ENCODE results near the gene LARP1B.
A peak's percentile ranks its signal among the peaks of the same experiment; 100 is the strongest.
"Not testable (repeated sequence)": the region's sequence is repeated elsewhere in the genome, so short reads cannot be mapped to it uniquely, and the experiment has no call there.

Gene LARP1B

DNA sequence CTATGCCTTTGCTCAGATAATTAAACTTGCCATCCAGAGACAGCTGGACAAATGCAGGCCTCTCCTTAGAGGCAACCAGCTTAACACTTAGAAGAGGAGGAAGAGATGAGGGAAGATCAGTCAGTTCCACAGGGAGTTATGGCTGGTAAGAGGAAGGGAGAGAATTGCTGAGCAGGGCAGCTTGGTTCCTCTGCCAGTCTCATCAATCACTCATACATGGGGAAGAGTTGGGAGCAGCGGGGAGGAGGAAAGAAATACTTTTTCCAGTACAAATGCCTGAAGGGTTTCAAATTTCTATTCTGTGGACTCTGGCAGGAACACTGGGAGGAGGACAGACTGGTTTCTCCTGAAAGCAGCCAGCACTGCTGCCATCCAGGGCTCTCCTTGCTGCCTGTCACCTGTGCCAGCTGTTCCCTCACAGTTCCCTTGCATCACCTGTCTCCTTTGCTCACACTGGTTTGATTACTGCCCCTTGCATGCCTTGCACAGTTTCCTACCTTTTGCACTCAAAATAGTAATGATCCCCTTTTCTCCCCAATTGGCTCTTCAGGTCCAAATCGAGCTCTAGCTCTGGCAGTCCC lies 167.0 kb downstream of the LARP1B start:
- no peak for TF ChIP-seq POLR2A (IDR thresholded peaks at IDR 0.05; ENCODE audit: low read depth, low read length)
- no peak for DNase-seq (ENCODE audit: insufficient read length, low spot score)
- FAIRE-seq: no peak

DNA sequence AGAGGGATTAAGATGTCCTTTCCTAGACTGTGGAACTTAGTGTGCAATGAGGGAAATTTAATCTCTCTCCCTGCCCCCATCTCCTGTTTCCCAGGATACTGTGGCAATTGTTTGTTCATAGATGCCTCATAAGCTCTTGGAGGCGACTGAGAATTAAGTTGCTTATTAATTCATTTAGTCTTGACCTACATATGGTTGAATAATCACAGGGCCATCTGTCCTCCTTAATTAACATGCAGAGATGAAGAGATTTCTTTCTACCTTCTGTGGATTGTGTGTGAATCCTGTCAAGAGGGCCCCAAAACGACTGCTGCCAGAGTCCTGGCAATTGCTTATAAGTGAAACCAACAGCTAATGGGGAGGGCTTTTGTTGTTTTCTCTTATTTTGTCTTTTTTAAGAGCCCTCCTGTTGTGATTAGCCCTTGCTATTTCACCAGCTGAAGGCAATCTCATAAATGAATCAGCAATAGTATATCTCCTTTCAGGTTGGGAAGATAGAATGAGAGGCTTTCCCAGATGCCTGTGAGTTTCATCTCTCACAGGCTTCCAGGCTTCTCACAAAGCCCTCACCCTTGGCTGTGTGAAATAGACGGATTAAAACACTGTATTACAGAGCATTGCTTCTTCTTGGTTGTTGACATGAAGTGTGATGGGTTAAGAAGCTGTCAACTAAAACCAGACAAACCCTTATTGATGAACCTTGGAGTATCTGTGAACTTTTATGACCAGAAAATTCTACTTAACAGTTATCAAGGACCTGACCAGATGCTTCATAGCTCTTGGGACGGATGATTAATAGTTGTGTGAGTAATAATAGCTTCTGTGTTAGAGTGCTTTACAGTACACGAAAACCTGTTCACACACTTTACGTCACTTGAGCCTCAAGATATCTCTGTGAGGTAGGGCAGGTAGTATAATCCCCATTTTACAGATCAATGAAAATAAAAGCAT lies 168.0 kb downstream of the LARP1B start:
- FAIRE-seq: no peak

DNA sequence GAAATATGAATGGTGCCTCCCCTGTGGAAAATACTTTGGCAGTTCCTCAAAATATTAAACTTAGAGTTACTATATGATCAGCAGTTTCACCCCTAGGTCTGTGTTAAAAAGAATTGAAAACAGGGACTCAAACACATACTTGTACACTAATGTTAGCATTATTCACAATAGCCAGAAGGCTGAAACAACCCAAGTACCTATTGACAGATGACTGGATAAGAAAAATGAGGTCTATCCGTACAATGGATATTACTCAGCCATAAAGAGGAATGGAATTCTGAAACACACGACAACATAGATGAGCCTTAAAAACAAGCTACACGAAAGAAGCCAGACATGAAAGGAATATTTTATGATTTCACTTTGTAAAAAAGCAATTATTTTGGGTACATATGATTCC lies 171.6 kb downstream of the LARP1B start:
- no peak for TF ChIP-seq POLR2A (IDR thresholded peaks at IDR 0.05; ENCODE audit: low read depth, low read length)
- FAIRE-seq (no peak), DNase-seq (ENCODE audit: insufficient read length, low spot score) (no peak)

More for the DNA sequence above, 168.0 kb downstream of the LARP1B start:
- DNase-seq (ENCODE audit: insufficient read length, low spot score): no peak
- TF ChIP-seq POLR2A (IDR thresholded peaks at IDR 0.05; ENCODE audit: low read depth, low read length): no peak

DNA sequence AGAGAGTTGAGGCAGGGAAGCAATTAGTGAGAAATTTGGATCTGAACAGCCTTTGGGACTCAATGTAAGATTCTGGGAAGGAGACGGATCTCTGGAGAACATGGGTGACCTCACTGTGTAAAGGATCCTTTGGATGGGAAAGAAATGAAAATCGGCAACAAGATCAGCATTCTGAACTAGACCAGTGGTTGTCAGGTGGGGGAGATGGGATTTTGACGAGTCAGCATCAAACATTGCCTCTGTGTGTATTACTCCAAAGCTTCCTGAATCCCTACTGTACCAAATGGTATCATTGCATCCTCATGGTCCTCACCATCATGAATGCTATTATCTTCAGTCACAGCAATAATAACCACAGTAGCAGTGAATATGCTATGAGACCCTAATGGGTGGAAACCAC lies 173.7 kb downstream of the LARP1B start:
- no peak for DNase-seq (ENCODE audit: insufficient read length, low spot score)
- FAIRE-seq: no peak
- TF ChIP-seq POLR2A (IDR thresholded peaks at IDR 0.05; ENCODE audit: low read depth, low read length): no peak

DNA sequence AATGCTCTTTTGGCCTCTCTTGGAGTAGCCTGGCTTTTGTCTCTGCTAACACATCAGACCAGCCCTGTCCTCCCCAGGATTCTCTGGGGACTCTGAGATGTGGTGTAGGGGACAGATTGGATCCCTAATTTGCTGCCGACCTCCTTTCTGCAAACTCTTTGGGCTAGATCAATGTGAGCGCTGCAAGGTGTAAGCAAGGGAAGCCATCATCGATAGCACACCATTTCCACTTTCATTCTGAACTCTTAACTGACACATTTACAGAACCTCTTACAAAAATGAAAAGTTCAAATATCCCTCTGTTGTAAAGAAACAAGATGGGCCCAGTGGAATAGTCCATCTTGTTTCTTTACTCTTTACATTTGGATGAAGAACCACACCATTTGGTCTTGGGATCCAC lies 179.9 kb downstream of the LARP1B start:
- no peak for FAIRE-seq
- no peak for TF ChIP-seq POLR2A (IDR thresholded peaks at IDR 0.05; ENCODE audit: low read depth, low read length)

DNA sequence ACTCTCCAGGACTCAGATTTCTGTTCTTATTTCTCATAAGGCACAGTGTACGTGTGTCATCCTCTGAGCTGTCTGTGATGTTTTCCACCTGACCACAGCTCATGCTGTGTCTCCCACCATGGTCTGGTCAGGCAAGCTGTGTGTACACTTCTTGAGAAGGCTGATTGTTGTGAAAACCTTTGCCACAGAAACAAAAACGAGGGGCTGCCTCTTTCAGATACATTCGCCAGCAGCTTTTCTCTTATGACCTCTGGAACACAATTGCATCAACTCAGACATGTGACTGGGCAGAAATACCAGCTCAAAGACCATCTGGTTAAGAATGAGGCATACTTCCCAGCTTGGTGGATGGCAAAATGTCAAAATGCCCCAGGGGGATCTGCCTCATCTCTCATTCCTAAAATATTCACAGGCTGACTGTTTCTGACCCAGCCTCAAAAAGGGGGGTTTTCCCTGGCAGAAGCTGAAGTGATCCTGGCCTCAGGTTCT lies 180.4 kb downstream of the LARP1B start:
- peak; percentile 87 for FAIRE-seq
- no peak for TF ChIP-seq POLR2A (IDR thresholded peaks at IDR 0.05; ENCODE audit: low read depth, low read length)
- peak; percentile 32 for DNase-seq (ENCODE audit: insufficient read length, low spot score)

More for the DNA sequence above, 179.9 kb downstream of the LARP1B start:
- no peak for DNase-seq (ENCODE audit: insufficient read length, low spot score)

DNA sequence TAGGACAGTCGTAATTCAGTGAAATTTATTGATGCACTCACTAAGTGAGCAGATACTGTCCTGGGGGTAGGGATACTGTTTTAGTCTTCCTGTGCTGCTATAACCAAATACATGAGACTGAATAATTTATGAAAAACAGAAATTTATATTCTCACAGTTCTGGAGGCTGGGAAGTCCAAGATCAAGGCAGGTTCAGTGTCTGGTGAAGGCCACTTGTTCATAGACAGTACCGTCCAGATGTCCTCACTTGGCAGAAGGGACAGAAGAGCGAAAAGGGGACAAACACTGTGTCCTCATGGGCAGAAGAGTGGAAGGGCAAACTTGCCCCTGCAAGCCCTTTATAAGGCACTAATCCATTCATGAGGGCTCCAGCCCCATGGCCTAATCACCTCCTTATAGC lies 180.9 kb downstream of the LARP1B start:
- FAIRE-seq: no peak
- DNase-seq (ENCODE audit: insufficient read length, low spot score): no peak
- TF ChIP-seq POLR2A (IDR thresholded peaks at IDR 0.05; ENCODE audit: low read depth, low read length): no peak

DNA sequence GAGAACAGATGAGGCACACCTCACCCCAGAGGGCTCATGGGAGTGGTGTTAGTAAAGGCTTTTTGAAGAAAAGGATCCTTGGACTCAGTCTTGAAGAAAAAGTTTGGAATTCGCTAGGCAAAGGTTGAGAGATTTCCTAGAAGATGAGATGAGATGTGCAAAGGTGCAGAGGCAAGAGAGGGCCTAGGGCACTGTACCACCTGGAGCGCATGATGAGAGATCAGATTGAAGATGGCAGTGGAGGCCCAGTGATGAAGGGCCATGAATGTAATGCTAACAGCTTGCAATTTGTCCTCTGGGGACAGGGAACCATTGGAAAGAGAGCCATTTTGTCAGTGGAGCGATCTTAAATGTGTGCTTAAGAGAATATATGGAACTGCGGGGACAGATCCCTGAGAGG lies 181.5 kb downstream of the LARP1B start:
- no peak for DNase-seq (ENCODE audit: insufficient read length, low spot score)
- no peak for FAIRE-seq

DNA sequence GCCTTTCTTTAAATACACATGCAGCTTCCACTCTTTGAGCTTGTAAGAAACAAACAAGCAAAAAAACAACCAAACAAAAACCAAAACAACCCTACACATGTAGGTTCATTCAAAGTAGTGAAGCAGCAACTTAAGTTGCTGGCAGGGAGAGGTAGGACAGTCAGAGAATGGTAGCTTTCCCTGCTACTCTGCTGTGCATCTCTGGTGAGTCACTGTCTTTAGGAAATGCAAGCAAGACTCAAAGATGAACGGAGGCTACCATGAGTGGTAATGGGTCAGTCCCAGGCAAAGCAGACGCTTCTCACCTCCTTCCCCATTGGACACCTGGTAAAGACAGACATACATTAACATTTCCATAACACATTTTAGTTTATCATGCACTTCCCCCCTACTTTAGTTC lies 183.3 kb downstream of the LARP1B start:
- no peak for FAIRE-seq
- no peak for TF ChIP-seq POLR2A (IDR thresholded peaks at IDR 0.05; ENCODE audit: low read depth, low read length)
- no peak for DNase-seq (ENCODE audit: insufficient read length, low spot score)

More for the DNA sequence above, 181.5 kb downstream of the LARP1B start:
- TF ChIP-seq POLR2A (IDR thresholded peaks at IDR 0.05; ENCODE audit: low read depth, low read length): no peak

DNA sequence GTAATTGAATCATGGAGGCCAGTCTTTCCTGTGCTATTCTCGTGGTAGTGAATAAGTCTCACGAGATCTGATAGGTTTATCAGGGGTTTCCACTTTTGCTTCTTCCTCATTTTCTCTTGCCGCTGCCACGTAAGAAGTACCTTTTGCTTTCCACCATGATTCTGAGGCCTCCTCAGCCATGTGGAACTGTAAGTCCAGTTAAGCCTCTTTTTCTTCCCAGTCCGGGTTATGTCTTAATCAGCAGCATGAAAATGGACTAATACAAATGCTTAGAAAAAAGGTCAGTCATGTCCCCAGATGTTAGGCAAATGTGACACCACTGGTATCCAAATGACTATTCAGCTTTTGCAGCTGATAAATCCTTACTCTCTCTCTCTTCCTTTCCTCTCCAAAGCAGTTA lies 184.3 kb downstream of the LARP1B start:
- not testable (repeated sequence) for DNase-seq (ENCODE audit: insufficient read length, low spot score); FAIRE-seq

DNA sequence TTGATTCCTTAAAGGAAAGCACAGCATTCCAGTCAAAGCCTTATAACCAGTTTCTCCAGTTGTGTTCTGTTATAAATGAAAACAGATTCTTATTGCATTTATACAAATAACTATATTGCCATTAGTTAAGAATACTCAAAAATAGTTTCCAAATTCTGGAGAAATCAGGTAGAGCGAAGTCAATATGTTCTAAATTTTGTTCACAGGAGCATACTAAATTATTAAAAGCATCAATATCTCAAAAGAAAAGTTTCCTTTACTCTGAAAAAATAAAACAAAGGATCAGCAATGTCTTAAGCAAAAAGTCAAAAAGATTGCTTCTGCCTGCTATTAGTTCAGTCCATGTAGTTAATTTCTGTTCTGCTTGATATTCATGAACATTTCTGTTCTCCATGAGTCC lies 186.8 kb downstream of the LARP1B start:
- no peak for FAIRE-seq
- no peak for DNase-seq (ENCODE audit: insufficient read length, low spot score)
- no peak for TF ChIP-seq POLR2A (IDR thresholded peaks at IDR 0.05; ENCODE audit: low read depth, low read length)

DNA sequence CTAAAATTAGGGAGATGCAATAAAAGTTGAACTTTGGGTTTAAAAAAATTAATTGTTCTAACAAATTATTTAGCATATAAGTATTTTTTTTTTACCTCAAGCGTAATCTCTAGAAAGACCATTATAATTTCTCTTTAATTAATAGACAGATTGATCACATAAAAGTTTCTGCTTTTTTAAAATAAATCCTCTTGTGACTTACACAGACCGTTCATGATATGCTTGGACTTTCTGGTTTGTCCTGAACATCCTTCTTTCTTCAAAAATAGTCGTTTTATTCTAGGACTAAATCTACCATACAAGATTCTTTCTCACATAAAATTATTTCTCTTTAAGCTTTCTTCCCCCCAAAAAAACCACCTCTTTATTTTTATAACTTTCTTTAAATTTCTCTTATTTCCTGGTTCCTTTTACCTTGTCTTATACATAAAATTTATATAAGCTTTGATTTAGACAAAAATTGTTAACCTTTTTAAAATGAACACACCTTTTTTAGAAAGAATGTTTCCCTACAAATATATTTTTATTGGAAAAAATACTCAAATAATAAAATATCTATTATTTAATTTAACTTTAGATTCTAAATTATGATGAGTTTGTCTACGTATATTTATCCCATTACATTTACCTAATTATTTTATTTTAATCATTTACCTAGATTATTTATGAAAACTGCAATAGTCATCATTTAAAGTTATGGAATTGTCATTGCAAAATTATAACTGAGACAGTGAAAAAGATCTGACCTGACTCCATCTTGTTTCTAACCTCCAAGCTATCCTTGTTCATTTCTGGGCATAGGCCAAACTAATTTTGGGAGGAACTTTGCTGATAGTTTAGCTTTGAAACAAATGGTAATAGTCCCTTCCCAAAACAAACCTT lies 188.9 kb downstream of the LARP1B start:
- DNase-seq (ENCODE audit: insufficient read length, low spot score) (no peak), FAIRE-seq (no peak)
- no peak for TF ChIP-seq POLR2A (IDR thresholded peaks at IDR 0.05; ENCODE audit: low read depth, low read length)

DNA sequence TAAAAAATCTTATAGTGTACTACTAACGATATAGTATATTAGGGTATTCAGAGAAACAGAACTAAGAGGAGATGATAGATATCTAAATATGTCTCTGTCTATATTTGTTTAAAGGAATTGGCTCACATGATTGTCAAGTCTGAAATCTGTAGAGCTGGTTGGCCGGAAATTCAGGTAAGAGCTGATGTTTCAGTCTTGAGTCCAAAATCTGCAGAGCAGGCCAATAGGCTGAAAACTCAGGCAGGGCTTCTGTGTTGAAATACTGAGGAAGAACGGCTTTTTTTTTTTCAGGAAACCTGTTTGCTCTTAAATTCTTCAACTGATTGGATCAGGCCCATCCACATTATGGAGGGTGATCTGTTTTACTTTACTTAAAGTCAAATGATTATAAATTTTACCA lies 194.8 kb downstream of the LARP1B start:
- FAIRE-seq: no peak
- TF ChIP-seq POLR2A (IDR thresholded peaks at IDR 0.05; ENCODE audit: low read depth, low read length): no peak
- no peak for DNase-seq (ENCODE audit: insufficient read length, low spot score)

DNA sequence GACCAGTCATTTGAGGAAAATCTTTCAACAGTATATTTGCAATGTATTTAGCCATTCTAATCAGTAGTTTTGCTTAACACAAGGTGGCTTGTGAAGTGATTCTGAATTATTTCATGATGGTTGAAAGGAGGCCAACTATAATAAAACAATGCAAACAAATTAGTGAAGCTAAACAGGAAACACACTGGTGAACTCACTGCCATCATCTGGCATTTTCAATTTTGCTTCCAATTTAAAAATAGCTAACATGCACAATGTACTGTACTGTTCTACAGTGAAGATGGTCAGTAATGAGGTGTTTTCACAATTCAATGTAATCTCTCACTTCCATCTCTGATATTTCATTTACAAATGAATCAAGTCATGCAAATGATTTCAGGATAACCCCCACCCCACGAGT lies 195.4 kb downstream of the LARP1B start:
- no peak for FAIRE-seq
- DNase-seq (ENCODE audit: insufficient read length, low spot score): no peak

DNA sequence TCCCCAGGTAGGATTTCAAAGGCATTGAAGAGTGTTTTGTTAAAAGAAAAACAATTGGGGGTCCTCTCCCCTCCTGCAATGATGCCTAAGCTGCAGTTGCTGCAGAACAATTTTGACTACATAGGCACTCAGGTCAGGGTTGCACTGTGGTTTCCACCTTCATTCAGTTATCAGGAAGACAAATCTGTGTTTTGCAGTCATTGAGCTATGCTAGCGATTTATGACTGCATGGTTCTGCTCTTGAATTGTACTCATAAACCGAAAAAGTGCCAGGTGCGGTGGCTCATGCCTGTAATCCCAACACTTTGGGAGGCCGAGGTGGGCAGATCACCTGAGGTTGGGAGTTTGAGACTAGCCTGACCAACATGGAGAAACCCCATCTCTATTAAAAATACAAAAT lies 197.1 kb downstream of the LARP1B start:
- not testable (repeated sequence) for DNase-seq (ENCODE audit: insufficient read length, low spot score); FAIRE-seq

More for the DNA sequence above, 195.4 kb downstream of the LARP1B start:
- TF ChIP-seq POLR2A (IDR thresholded peaks at IDR 0.05; ENCODE audit: low read depth, low read length): no peak

DNA sequence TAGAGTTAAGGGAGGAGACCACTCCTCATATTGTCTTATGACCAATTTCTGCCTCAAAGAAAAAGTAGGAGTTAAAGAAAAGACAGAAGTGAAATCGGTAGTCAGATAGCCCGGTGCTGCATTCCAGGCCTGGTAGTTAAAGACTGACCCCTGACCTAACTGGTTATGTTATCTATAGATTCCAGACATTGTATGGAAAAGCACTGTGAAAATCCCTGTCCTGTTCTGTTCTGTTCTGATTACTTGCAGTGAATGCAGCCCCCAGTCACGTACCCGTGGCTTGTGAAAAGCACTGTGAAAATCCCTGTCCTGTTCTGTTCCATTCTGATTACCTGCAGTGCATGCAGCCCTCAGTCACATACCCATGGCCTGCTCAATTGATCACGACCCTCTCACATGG lies 198.8 kb downstream of the LARP1B start:
- not testable (repeated sequence) for DNase-seq (ENCODE audit: insufficient read length, low spot score); FAIRE-seq

Data from H54 (cell line).